Sigmoid colon (tissue), 4 donors: ENCODE data around the gene DCHS1.

Source experiments
- POLR2A ChIP-seq, 2 donors: fragments of 450-650 bp; IDR thresholded peaks; one replicate each; pipeline ENCODE4 v1.6.1; 2016; ENCODE audit warnings: antibody characterized with exemption in 2 of 2, mild to moderate bottlenecking in 2 of 2, moderate library complexity in 2 of 2
- POLR2AphosphoS5 ChIP-seq, 4 donors: sonication (generic); formaldehyde crosslinking; IDR thresholded peaks; one replicate each; pipeline ENCODE4 v1.6.1; 2017; ENCODE audit warnings: antibody characterized with exemption in 4 of 4
- TF ChIP-seq, protein P1 (sequence below), 4 experiments: fragments of 450-650 bp in 3 of 4; fragments of 200-600 bp in 1 of 4; IDR thresholded peaks; one replicate each; pipeline ENCODE4 v1.5.1; 2016 to 2019; ENCODE audit warnings: antibody characterized with exemption in 4 of 4, mild to moderate bottlenecking in 3 of 4, moderate library complexity in 2 of 4

DNA sequence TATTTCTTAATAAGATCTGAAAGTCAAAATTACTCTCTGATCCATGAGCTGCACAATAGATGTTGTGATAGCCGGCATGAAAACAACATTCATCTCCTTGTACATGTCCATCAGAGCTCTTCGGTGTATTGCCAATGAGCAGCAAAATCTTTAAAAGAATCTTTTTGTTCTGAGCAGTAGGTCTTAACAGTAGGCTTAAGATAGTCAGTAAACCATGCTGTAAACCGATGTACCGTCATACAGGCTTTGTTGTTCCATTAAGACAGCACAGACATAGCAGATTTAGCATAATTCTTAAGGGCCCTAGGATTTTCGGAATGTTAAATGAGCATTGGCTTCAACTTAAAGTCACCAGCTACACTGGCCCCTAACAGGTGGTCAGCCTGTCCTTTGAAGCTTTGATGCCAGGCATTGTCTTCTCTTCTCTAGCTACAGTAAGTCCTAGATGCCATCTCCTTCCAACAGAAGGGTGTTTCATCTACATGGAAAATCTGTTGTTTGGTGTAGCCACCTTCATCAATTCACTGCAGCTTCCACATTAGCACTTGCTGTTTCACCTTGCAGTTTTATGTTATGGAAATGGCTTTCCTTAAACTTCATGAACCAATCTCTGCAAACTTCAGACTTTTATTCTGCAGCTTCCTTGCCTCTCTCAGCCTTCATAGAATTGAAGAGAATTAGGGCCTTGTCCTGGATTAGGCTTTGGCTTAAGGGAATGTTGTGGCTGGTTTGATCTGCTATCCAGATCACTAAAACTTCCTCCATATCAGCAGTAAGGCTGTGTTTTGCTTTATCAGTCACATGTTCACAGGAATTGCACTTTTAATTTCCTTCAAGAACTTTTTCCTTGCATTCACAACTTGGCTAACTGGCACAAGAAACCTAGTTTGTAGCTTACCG lies 80.5 kb downstream of the DCHS1 start:
- TF ChIP-seq POLR2A (IDR thresholded peaks at IDR 0.05), result no peak
- TF ChIP-seq POLR2AphosphoS5 (IDR thresholded peaks at IDR 0.05), result no peak
- TF ChIP-seq, protein P1, sequence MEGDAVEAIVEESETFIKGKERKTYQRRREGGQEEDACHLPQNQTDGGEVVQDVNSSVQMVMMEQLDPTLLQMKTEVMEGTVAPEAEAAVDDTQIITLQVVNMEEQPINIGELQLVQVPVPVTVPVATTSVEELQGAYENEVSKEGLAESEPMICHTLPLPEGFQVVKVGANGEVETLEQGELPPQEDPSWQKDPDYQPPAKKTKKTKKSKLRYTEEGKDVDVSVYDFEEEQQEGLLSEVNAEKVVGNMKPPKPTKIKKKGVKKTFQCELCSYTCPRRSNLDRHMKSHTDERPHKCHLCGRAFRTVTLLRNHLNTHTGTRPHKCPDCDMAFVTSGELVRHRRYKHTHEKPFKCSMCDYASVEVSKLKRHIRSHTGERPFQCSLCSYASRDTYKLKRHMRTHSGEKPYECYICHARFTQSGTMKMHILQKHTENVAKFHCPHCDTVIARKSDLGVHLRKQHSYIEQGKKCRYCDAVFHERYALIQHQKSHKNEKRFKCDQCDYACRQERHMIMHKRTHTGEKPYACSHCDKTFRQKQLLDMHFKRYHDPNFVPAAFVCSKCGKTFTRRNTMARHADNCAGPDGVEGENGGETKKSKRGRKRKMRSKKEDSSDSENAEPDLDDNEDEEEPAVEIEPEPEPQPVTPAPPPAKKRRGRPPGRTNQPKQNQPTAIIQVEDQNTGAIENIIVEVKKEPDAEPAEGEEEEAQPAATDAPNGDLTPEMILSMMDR (IDR thresholded peaks at IDR 0.05), result no peak
